Measurements from ENCODE around the gene TBC1D17. TPM values are rescaled to one million over a fixed set of nuclear protein-coding genes. Genes with fewer than 3 reads are reported as not detected.

Gene TBC1D17
- 14.4 TPM for total RNA-seq

GRCh38 chr19:49877020-49877878, at the start of gene TBC1D17, which contains the start of gene AKT1S1:
TBC1D17 (plus strand) TSS chr19:49877702; CDS start chr19:49877724, 22 bp downstream.
AKT1S1 (minus strand) TSS chr19:49877355; CDS start chr19:49873295, 4,060 bp downstream.

DNA sequence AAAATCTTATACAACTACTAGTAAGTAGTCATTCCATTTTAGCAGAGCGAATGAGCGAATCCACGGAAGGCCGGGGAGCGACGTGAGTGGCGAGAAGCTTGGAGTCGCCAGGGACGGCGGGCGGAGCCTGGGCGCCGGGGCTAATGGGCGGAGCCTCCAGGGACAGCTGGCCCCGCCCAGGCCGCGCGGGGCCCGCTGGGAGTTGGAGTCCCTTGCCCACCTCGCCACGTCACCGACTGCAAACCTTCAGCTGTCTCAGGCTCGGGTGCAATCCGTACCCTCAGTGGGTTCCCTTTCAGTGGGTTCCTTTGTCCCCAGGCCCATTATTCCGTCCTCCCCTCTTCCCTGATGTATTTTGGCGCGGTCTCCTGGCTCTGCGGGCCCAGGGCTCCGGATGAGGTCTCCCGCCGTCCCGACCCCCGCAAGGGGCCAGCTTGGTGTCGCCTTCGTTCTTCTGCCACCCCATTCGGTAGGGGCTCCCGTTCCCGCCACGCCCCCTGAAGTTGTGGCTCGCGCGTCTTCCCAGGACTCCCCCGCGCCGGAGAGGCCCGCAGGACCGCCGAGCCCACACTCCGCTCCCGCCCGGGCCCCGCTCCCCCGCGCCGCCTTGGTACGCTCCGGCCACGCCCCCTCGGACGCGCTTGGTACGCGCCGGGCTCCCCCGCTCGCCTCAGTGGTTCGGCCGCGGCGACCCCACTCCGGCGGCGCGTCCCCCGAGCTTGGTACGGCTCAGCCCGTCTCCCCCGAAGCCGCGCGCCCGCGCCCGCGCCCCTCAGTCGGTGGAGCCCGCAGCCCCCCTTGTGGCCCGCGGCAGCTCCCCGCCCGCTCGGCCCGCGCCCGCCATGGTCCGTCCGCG, 26.8 kb upstream of the TBC1D17 start, which contains the start of gene PTOV1:
Gene PTOV1, plus strand, starts transcription at position 673 of the 856 bp plus-strand sequence.

DNA sequence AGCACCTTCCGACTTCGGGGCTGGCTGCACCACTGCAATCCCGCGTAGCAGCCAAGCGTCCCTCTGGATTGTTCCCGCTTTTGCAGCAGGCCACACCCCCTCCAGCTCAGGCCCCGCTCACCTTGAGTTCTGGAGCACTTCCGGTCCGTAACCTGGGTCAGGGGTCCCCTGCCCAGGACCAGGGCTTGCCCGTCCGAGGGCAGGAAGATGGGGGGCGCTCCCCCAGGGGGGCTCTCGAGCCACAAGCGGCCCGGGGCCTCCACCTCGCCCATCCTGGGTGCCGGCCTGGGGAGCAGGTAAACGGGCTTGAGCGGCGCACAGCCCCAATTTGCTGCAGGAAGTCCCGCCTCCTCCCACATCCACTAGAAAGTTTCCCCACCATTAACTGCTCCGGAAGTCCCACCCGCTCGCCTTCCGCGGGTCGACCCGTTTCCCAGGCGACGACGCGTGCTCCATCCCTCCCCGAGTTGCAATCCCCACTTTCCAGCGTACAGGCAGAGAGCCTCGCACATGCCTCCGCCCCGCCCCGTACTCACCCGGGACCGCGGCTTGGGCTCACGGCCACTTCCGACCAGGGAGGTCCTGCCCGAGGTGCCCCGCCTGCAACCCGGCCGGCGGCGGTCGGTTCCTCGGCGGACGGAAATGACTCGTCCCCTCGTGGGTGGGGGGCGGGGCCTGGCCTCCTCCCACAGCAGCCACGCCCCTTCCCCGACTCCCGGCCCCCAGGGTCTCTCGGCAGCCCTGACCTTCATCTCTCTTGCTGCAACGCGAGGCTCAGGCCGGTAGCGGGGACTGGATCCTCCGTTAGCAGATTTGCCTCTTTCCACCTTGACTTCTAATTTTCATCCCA, 10.3 kb upstream of the TBC1D17 start, which contains the start of gene PNKP:
Gene PNKP, minus strand, starts transcription at position 644 of the 850 bp plus-strand sequence. Its CDS starts 372 bp downstream, at position 272.

GRCh38 chr19:49896863-49897621, 19.5 kb downstream of the TBC1D17 start, which contains the start of gene IL4I1:
IL4I1 (minus strand) TSS chr19:49896887; CDS start chr19:49896160, 727 bp downstream.

DNA sequence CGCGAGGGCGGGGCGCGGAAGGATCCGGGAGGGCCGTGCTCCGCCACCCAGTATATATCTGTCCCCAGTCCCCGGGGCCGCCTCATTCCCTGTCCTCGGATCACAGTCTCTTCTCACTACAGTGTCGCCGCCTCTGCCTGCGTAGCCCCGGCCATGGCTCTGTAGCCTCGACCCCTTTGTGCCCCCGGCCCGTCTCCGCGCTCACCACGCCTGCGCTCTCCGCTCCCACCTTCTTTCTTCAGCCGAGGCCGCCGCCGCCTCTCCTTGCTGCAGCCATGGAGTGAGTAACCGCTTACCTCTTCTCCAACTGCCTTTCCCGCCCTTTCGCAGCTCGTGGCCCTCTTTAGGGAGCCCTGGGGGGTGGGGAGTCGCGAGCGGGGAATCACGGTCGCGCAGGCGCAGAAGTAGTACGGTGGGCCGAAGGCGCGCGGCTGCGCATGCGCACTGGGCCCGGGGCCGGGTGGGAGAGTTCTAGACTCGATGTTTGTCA, 51.7 kb downstream of the TBC1D17 start, which contains the start of the genes ATF5 and NUP62:
Gene ATF5, plus strand, starts transcription at position 85 of the 490 bp plus-strand sequence. CDS start 1,646 bp downstream, outside the sequence.
Gene NUP62, minus strand, starts transcription at position 384 of the 490 bp plus-strand sequence. CDS start 19,697 bp downstream, outside the sequence.

Small RNAs within 50 kb of the gene (small RNA-seq; reads per million reads assigned to genes)
- not detected for gene MIR4749 (ENCODE audit: low replicate concordance)

Other genes starting within 250 kb of the TBC1D17 start
- gene RRAS, start 237.6 kb upstream of the TBC1D17 start, total RNA-seq, result 0.94 TPM
- gene SCAF1, start 235.5 kb upstream of the TBC1D17 start, total RNA-seq, result 18.8 TPM
- gene IRF3, start 211.8 kb upstream of the TBC1D17 start, total RNA-seq, result 11.3 TPM
- not detected for gene BCL2L12, start 211.8 kb upstream of the TBC1D17 start, total RNA-seq
- gene PRMT1, start 200.4 kb upstream of the TBC1D17 start, total RNA-seq, result 243 TPM
- 1.9 TPM for gene ADM5, start 188.1 kb upstream of the TBC1D17 start, total RNA-seq
- gene CPT1C, start 186.6 kb upstream of the TBC1D17 start, total RNA-seq, result 58.5 TPM
- gene TSKS, start 114.4 kb upstream of the TBC1D17 start, total RNA-seq, result not detected
- gene AP2A1, start 110.7 kb upstream of the TBC1D17 start, total RNA-seq, result 70.7 TPM
- gene FUZ, start 64.4 kb upstream of the TBC1D17 start, total RNA-seq, result 20.0 TPM
- 31.3 TPM for gene MED25, start 59.4 kb upstream of the TBC1D17 start, total RNA-seq
- gene PTOV1, start 26.5 kb upstream of the TBC1D17 start, total RNA-seq, result 183 TPM
- gene PNKP, start 10.1 kb upstream of the TBC1D17 start, total RNA-seq, result 51.0 TPM
- gene AKT1S1, start 347 bp upstream of the TBC1D17 start, total RNA-seq, result 5.9 TPM
- gene IL4I1, start 19.2 kb downstream of the TBC1D17 start, total RNA-seq, result not detected
- gene ATF5, start 51.5 kb downstream of the TBC1D17 start, total RNA-seq, result 9.1 TPM
- gene NUP62, start 51.8 kb downstream of the TBC1D17 start, total RNA-seq, result 26.0 TPM
- not detected for gene SIGLEC11, start 83.5 kb downstream of the TBC1D17 start, total RNA-seq
- 36.3 TPM for gene VRK3, start 147.7 kb downstream of the TBC1D17 start, total RNA-seq
- gene ZNF473, start 148.3 kb downstream of the TBC1D17 start, total RNA-seq, result 16.0 TPM

Measured in parietal lobe (tissue), 2 donors.